ENCODE measurements around the gene ATP7B.

The ATP7B gene

DNA sequence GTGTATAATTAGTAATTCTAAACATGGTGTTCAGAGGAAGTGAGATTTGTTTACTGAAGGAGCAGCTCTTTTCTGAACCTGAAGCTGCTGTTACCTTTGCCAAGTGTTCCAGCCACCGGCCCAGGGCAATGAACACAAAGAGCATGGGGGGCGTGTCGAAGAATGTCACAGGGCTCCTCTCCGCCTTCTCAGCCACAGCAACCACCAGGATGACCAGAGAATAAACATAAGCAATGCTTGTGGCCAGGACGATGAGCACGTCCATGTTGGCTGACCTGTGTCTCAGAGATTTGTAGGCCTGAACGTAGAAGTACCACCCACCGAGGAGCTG is 53.1 kb downstream of the ATP7B start:
- no peak overlapping the region for H3K4me3 ChIP-seq (replicated peaks; ENCODE audit: low read depth, low read length)
- no peak for DNase-seq (ENCODE audit: low read depth)
- TF ChIP-seq CTCF (IDR thresholded peaks at IDR 0.05; ENCODE audit: low read length, missing control alignments), result no peak

- no peak for DNase-seq (ENCODE audit: low read depth)
- H3K4me3 ChIP-seq (replicated peaks; ENCODE audit: low read depth, low read length), result no peak overlapping the region
- TF ChIP-seq CTCF (IDR thresholded peaks at IDR 0.05; ENCODE audit: low read length, missing control alignments), result no peak
These were observed 53.7 kb downstream of the ATP7B start for GRCh38 chr13:51957377-51958216.

DNA sequence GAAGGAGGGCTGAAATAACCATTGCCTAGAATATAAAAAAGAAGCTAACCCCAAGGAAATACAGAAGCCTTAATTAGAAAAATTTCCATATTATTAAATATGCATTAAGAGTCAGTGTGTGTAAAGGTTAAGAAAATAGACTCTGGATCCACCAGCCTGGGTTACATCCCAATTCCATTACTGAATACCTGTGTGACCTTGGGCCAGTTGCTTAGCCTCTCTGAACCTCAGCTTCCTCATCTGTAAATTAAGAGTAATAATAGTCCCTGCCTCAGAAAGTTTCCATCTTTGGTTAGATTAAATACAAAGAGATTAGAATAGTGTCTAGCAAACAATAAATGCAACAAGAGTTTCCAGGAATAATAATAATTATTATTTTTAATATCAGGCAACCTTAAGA is 54.5 kb downstream of the ATP7B start:
- H3K4me3 ChIP-seq (replicated peaks; ENCODE audit: low read depth, low read length), result no peak overlapping the region
- DNase-seq (ENCODE audit: low read depth), result no peak
- TF ChIP-seq CTCF (IDR thresholded peaks at IDR 0.05; ENCODE audit: low read length, missing control alignments), result no peak

DNA sequence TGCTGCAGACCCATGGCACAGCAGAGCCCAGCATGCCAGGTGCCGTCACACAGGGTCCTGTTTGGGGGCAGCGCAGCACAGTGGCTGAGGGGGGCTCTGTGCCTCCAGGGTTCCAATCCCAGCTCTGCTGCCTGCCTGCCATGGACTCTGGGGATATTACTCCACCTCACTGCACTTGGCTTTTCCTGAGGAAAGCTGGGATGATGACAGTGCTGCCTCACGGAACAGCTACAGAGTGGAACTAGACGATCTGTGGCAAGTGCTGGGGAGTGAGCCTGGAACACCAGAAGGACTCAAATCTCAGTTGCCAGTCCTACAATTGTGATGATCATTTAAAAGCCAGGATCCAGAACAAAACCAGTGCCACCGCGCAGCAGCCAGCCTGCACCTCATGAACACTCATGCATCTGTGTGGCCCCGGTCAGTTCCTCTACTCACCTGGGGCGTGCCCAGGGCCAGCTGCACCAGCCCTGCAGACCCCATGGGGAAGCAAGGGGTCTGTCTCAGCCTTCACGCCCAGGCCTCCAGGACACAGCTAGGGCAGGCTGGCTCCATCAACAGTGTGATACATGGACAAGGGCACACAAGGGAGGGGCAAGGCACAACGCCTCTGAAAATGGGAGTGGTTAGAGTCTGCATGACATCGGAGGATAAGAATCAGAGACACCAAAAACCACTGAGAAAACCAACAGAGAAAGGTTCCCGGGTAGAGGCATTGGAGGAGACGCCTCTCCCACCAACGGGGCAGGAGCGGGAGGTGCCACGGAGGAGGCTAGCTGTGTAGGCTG is 55.2 kb downstream of the ATP7B start:
- TF ChIP-seq CTCF (IDR thresholded peaks at IDR 0.05; ENCODE audit: low read length, missing control alignments), result no peak
- H3K4me3 ChIP-seq (replicated peaks; ENCODE audit: low read depth, low read length), result no peak overlapping the region

DNA sequence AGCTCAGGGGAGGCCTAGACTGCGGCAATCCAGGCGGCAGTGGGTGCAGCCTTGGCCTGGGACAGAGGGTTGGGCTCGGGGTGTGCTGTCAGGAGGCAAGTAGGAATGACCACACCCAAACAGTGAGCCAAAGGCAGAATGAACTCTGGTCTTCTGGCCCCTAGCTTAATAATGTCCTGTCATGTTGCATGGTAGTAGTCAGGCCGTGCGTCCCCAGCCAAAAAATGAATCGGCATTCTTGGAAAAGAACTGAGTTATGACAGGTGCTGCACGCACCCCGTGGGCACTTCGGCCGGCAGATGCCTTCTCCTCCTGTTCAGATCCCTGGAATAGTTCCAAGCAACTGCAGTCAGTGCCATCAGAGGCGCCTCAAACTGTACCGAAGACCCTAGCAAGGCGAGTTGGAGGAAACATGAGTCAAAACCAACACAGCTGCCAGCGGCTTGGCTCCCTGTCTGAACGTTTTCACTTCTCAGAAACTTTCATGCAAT is 55.9 kb downstream of the ATP7B start:
- no peak for TF ChIP-seq CTCF (IDR thresholded peaks at IDR 0.05; ENCODE audit: low read length, missing control alignments)
- H3K4me3 ChIP-seq (replicated peaks; ENCODE audit: low read depth, low read length), result no peak overlapping the region
- no peak for DNase-seq (ENCODE audit: low read depth)

More for the DNA sequence above, 55.2 kb downstream of the ATP7B start:
- DNase-seq (ENCODE audit: low read depth), result no peak

DNA sequence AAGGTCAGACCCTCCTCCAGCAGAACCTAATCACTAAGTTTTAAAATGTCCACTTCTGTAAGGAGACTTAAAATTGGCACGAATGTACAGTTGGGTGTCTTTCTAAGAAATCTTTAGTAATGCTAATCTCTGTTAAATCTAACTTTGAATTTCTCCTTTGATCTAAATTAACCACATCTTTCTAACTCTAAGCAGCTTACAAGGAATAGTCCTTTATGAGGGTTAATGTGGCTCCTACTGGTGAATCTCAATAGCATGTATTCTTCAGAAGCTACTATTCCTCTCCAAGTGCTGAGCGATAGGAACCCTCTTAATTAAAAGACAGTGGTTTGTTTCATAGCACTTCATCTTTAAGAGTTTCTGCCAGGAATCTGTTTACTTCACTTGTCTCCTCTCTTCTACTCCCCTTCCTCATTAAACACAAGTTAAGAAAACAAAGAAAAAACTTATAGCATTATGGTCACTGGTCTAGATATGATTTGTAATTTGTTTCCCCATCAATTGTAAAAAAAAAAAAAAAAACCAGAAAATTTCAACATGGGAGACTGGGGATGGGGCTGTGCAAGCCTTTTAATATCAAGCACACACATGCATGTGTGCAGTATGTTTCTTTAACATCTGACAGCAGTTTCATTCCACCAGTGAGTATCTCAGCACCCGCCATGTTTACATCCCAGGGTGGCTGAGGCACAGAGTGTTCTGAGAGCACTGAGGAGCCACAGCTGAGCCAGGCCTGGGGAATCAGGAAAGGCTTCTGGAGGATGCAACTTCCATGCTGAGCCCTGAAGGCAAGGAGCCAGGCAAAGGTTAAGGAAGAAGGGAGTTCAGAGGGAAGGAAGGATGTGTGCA is 57.7 kb downstream of the ATP7B start:
- no peak for DNase-seq (ENCODE audit: low read depth)
- TF ChIP-seq CTCF (IDR thresholded peaks at IDR 0.05; ENCODE audit: low read length, missing control alignments), result no peak

More for the DNA sequence above, 57.7 kb downstream of the ATP7B start:
- H3K4me3 ChIP-seq (replicated peaks; ENCODE audit: low read depth, low read length), result no peak overlapping the region
